HG03432 (cell line): ENCODE results near the gene CFAP54.

Experiments
- ATAC-seq: cut with Tn5 transposase; IDR thresholded peaks from one replicate; pipeline ENCODE4 v1.9.1; 2021; ENCODE audit warnings: mild to moderate bottlenecking, moderate library complexity; ENCODE audit not compliant: unreplicated experiment

CFAP54 gene

GRCh38 chr12:96729886-96730285 lies 240.5 kb downstream of the CFAP54 start:
- no peak for ATAC-seq

- ATAC-seq: no peak
These were observed 254.2 kb downstream of the CFAP54 start for GRCh38 chr12:96743606-96744005.

GRCh38 chr12:96749999-96750398 lies 260.6 kb downstream of the CFAP54 start:
- no peak for ATAC-seq

- ATAC-seq: no peak
These were observed 262.2 kb downstream of the CFAP54 start for GRCh38 chr12:96751626-96752025.

GRCh38 chr12:96752211-96752610 lies 262.8 kb downstream of the CFAP54 start:
- ATAC-seq: no peak

GRCh38 chr12:96766232-96766631 lies 276.9 kb downstream of the CFAP54 start:
- no peak for ATAC-seq

- no peak for ATAC-seq
These were observed 280.0 kb downstream of the CFAP54 start for GRCh38 chr12:96769400-96769799.

GRCh38 chr12:96770219-96771102 lies 281.1 kb downstream of the CFAP54 start:
- ATAC-seq: no peak

- ATAC-seq: no peak
These were observed 283.7 kb downstream of the CFAP54 start for GRCh38 chr12:96773031-96773430.

- ATAC-seq: no peak
These were observed 285.3 kb downstream of the CFAP54 start for GRCh38 chr12:96774496-96775256.

- ATAC-seq: no peak
These were observed 287.5 kb downstream of the CFAP54 start for GRCh38 chr12:96776908-96777307.

- ATAC-seq: no peak
These were observed 291.0 kb downstream of the CFAP54 start for GRCh38 chr12:96780330-96780729.

GRCh38 chr12:96786791-96787190 lies 297.4 kb downstream of the CFAP54 start:
- no peak for ATAC-seq

- no peak for ATAC-seq
These were observed 314.6 kb downstream of the CFAP54 start for GRCh38 chr12:96803969-96804368.

- no peak for ATAC-seq
These were observed 316.9 kb downstream of the CFAP54 start for GRCh38 chr12:96806272-96806671.

GRCh38 chr12:96807741-96808140 lies 318.4 kb downstream of the CFAP54 start:
- ATAC-seq: no peak

- no peak for ATAC-seq
These were observed 319.2 kb downstream of the CFAP54 start for GRCh38 chr12:96808587-96808986.

GRCh38 chr12:96809522-96809921 lies 320.1 kb downstream of the CFAP54 start:
- peak; percentile 44 for ATAC-seq

- ATAC-seq: no peak
These were observed 320.7 kb downstream of the CFAP54 start for GRCh38 chr12:96810057-96810456.

GRCh38 chr12:96810477-96810876 lies 321.1 kb downstream of the CFAP54 start:
- ATAC-seq: no peak

GRCh38 chr12:96811083-96811482 lies 321.7 kb downstream of the CFAP54 start:
- ATAC-seq: no peak

GRCh38 chr12:96812153-96812552 lies 322.8 kb downstream of the CFAP54 start:
- no peak for ATAC-seq
